ENCODE data around the gene KRTAP4-3. TPM values are rescaled to one million over a fixed set of nuclear protein-coding genes. Genes with fewer than 3 reads are reported as not detected.
"Not testable (repeated sequence)": the region's sequence is repeated elsewhere in the genome, so short reads cannot be mapped to it uniquely, and the experiment has no call there.

The KRTAP4-3 gene
- total RNA-seq, 4 donors from 2014 or later: not detected

- 77 to 91% methylated on average over 3 of the region's 3 CpGs for WGBS, 2 donors (ENCODE audit: low coverage in 1 of 2)
- Histone ChIP-seq H3K4me1 (no peaks in the 10 kb centered on the region), H3K27ac (no peak overlapping the region), H3K4me3 (no peak overlapping the region), H3K27me3 (peaks cover 14% of the 10 kb centered on the region), H3K36me3 (no peaks in the 10 kb centered on the region), H3K9me3 (no peaks in the 10 kb centered on the region)
- TF ChIP-seq POLR2A (IDR thresholded peaks at IDR 0.05) (no peak), EP300 (IDR thresholded peaks at IDR 0.05) (no peak), POLR2AphosphoS5 (IDR thresholded peaks at IDR 0.05) (no peak), CTCF (IDR thresholded peaks at IDR 0.05) (no peak)
- no peak for ATAC-seq
Observed at GRCh38 chr17:41126412-41126811, 41.6 kb downstream of the KRTAP4-3 start.

GRCh38 chr17:41125064-41125463 is 43.0 kb downstream of the KRTAP4-3 start:
- Histone ChIP-seq H3K4me1 (no peaks in the 10 kb centered on the region), H3K4me3 (no peak overlapping the region), H3K36me3 (no peaks in the 10 kb centered on the region), H3K9me3 (no peaks in the 10 kb centered on the region), H3K27ac (no peak overlapping the region), H3K27me3 (peaks cover 25% of the 10 kb centered on the region)
- no peak for ATAC-seq
- TF ChIP-seq POLR2A (IDR thresholded peaks at IDR 0.05) (no peak), EP300 (IDR thresholded peaks at IDR 0.05) (no peak), CTCF (IDR thresholded peaks at IDR 0.05) (no peak), POLR2AphosphoS5 (IDR thresholded peaks at IDR 0.05) (no peak)
- WGBS, 2 donors (ENCODE audit: low coverage in 1 of 2): 95 to 100% methylated on average over 2 of the region's 2 CpGs

- not testable (repeated sequence) for H3K4me3 ChIP-seq, H3K36me3 ChIP-seq, H3K4me1 ChIP-seq, ATAC-seq, H3K27ac ChIP-seq, H3K9me3 ChIP-seq
- WGBS, 2 donors (ENCODE audit: low coverage in 1 of 2): 38 to 84% methylated on average over 2 to 3 of the region's 3 CpGs
- H3K27me3 ChIP-seq: peaks cover 26% of the 10 kb centered on the region
Observed at GRCh38 chr17:41123991-41124371, 44.0 kb downstream of the KRTAP4-3 start, which contains the start of gene KRTAP4-12. Gene KRTAP4-12 (minus strand): TSS chr17:41124182. CDS start chr17:41124122, 60 bp downstream.

GRCh38 chr17:41123292-41123990 is 44.6 kb downstream of the KRTAP4-3 start:
- WGBS, 2 donors (ENCODE audit: low coverage in 1 of 2): 68 to 89% methylated on average over 6 to 7 of the region's 12 CpGs
- ATAC-seq: not testable (repeated sequence)

GRCh38 chr17:41121742-41122141 is 46.3 kb downstream of the KRTAP4-3 start:
- no peak for TF ChIP-seq CTCF (IDR thresholded peaks at IDR 0.05)
- TF ChIP-seq POLR2A (IDR thresholded peaks at IDR 0.05): no peak
- TF ChIP-seq POLR2AphosphoS5 (IDR thresholded peaks at IDR 0.05): no peak
- TF ChIP-seq EP300 (IDR thresholded peaks at IDR 0.05): no peak
- H3K36me3 ChIP-seq: no peaks in the 10 kb centered on the region

More at GRCh38 chr17:41123292-41123990, 44.6 kb downstream of the KRTAP4-3 start:
- H3K36me3 ChIP-seq, H3K4me1 ChIP-seq, H3K4me3 ChIP-seq, H3K27ac ChIP-seq, H3K9me3 ChIP-seq: not testable (repeated sequence)
- peaks cover 26% of the 10 kb centered on the region for H3K27me3 ChIP-seq

GRCh38 chr17:41119696-41120690 is 48.0 kb downstream of the KRTAP4-3 start:
- not testable (repeated sequence) for H3K27ac ChIP-seq, H3K9me3 ChIP-seq, ATAC-seq, H3K4me3 ChIP-seq, H3K4me1 ChIP-seq, H3K36me3 ChIP-seq
- H3K27me3 ChIP-seq: peaks cover 33% of the 10 kb centered on the region
- 53 to 55% methylated on average over 10 to 11 of the region's 11 CpGs for WGBS, 2 donors (ENCODE audit: low coverage in 1 of 2)

More at GRCh38 chr17:41121742-41122141, 46.3 kb downstream of the KRTAP4-3 start:
- H3K4me1 ChIP-seq: no peaks in the 10 kb centered on the region
- no peak overlapping the region for H3K4me3 ChIP-seq
- H3K27me3 ChIP-seq: peaks cover 33% of the 10 kb centered on the region
- no peak overlapping the region for H3K27ac ChIP-seq
- no peak for ATAC-seq
- WGBS, 2 donors (ENCODE audit: low coverage in 1 of 2): 86 to 90% methylated on average over 2 of the region's 2 CpGs
- no peaks in the 10 kb centered on the region for H3K9me3 ChIP-seq

All from gastroesophageal sphincter (tissue), 4 donors.